Measurements from ENCODE around the gene SYNGR4.
A peak's percentile ranks its signal among the peaks of the same experiment; 100 is the strongest.

Gene SYNGR4

GRCh38 chr19:48362716-48363499, 1.3 kb upstream of the SYNGR4 start:
- Histone ChIP-seq H4K20me1 (ENCODE audit: insufficient read depth, low read length) (no peaks in the 10 kb centered on the region), H3K27ac (ENCODE audit: low read length) (peak overlapping the region; percentile 95), H2AFZ (ENCODE audit: low read depth, low read length) (peak overlapping the region; percentile 91), H3K9ac (ENCODE audit: low read depth, low read length) (peak overlapping the region; percentile 95), H3K4me1 (ENCODE audit: insufficient read depth, low read length) (peaks cover 23% of the 10 kb centered on the region), H3K4me3 (ENCODE audit: low read depth in 1 of 2, low read length in 2 of 2) (peak overlapping the region; percentile 63 to 81), H3K9me3 (ENCODE audit: insufficient read depth, low read length, severe bottlenecking) (no peaks in the 10 kb centered on the region), H3K79me2 (ENCODE audit: insufficient read depth, low read length) (peaks cover 5% of the 10 kb centered on the region), H3K4me2 (ENCODE audit: insufficient read depth, low read length) (peak overlapping the region; percentile 91), H3K36me3 (ENCODE audit: insufficient read depth, low read length) (peaks cover 4% of the 10 kb centered on the region), H3K27me3 (ENCODE audit: insufficient read depth, low read length, poor library complexity) (no peaks in the 10 kb centered on the region)
- peak; percentile 11 for TF ChIP-seq CTCF (IDR thresholded peaks at IDR 0.05; ENCODE audit: borderline replicate concordance, extremely low read depth, low read length, poor library complexity, severe bottlenecking)
- TF ChIP-seq EZH2 (IDR thresholded peaks at IDR 0.05; ENCODE audit: borderline replicate concordance, low read depth, low read length, severe bottlenecking) = no peak
- peak; percentile 96 for DNase-seq
- peak; percentile 84 for ATAC-seq (ENCODE audit: insufficient read depth, low read depth)

DNA sequence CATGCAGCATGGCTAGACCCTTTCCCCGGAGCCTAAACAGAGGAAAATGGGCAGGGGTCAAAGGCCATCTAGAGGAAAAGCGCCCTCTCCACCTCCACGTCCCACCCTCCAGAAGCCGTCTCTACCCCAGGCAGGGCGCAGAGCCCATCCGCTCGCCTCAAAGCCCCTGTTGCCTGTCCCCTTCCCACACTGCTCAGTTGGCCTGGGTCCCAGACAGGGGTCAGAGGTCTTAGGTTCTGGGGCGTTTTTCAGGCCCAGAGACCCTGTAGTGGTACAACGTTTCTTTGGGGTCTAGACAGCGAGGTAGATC, 712 bp upstream of the SYNGR4 start:
- peak overlapping the region; percentile 91 for H2AFZ ChIP-seq (ENCODE audit: low read depth, low read length)
- H3K4me1 ChIP-seq (ENCODE audit: insufficient read depth, low read length) = peaks cover 23% of the 10 kb centered on the region
- H3K4me3 ChIP-seq (ENCODE audit: low read depth in 1 of 2, low read length in 2 of 2) = peak overlapping the region; percentile 63 to 81
- peak overlapping the region; percentile 95 for H3K9ac ChIP-seq (ENCODE audit: low read depth, low read length)
- H3K27me3 ChIP-seq (ENCODE audit: insufficient read depth, low read length, poor library complexity) = no peaks in the 10 kb centered on the region
- ATAC-seq (ENCODE audit: insufficient read depth, low read depth) (peak; percentile 18), DNase-seq (no peak)
- TF ChIP-seq EZH2 (IDR thresholded peaks at IDR 0.05; ENCODE audit: borderline replicate concordance, low read depth, low read length, severe bottlenecking) (no peak), CTCF (IDR thresholded peaks at IDR 0.05; ENCODE audit: borderline replicate concordance, extremely low read depth, low read length, poor library complexity, severe bottlenecking) (no peak)
- H3K79me2 ChIP-seq (ENCODE audit: insufficient read depth, low read length) = peaks cover 5% of the 10 kb centered on the region
- no peaks in the 10 kb centered on the region for H3K9me3 ChIP-seq (ENCODE audit: insufficient read depth, low read length, severe bottlenecking)
- no peaks in the 10 kb centered on the region for H4K20me1 ChIP-seq (ENCODE audit: insufficient read depth, low read length)
- H3K36me3 ChIP-seq (ENCODE audit: insufficient read depth, low read length) = peaks cover 4% of the 10 kb centered on the region
- peak overlapping the region; percentile 91 for H3K4me2 ChIP-seq (ENCODE audit: insufficient read depth, low read length)
- H3K27ac ChIP-seq (ENCODE audit: low read length) = peak overlapping the region; percentile 95

DNA sequence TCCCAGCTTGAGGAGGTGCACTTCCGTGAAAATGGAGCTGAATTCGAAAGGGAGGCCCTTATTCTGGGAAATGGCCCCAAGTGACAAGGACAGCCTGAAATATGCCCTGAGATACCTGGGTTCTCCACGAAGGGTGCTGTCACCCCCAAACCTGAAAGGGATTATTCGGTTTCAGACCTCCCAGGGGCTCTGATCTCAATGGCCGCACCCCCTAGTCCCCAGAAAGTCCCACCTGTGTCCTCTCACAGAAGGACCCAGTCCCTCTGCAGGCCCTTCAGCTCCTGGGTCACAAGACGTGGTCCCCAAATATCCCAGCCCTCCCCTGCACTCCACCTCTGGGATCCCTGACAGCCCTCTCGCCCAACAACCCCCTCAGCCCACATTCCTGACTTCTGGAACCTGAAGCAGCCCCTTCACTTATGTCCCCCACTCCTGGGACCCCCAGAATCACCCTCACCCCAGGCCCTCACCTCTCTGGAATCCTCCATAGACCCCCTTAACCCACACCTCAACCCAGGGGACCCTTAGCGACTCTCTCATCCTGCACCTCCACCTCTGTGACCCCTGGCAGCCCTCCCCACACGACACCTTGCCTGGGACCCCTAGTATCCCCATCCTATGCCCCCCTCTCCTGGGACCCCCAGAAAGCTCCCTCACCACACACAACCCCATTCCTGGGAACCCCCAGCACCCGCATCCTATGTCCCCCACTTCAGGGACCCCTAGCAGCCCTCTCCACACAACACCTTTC, 606 bp downstream of the SYNGR4 start:
- Histone ChIP-seq H3K4me2 (ENCODE audit: insufficient read depth, low read length) (peak overlapping the region; percentile 60), H3K4me3 (ENCODE audit: low read depth in 1 of 2, low read length in 2 of 2) (peak overlapping the region in 1 of 2 experiments; percentile 53; a peak in 2 of 4 replicates), H3K4me1 (ENCODE audit: insufficient read depth, low read length) (peaks cover 23% of the 10 kb centered on the region), H3K79me2 (ENCODE audit: insufficient read depth, low read length) (peaks cover 5% of the 10 kb centered on the region), H2AFZ (ENCODE audit: low read depth, low read length) (peak overlapping the region; percentile 86), H3K9me3 (ENCODE audit: insufficient read depth, low read length, severe bottlenecking) (no peaks in the 10 kb centered on the region), H3K36me3 (ENCODE audit: insufficient read depth, low read length) (peaks cover 4% of the 10 kb centered on the region), H3K27me3 (ENCODE audit: insufficient read depth, low read length, poor library complexity) (no peaks in the 10 kb centered on the region), H4K20me1 (ENCODE audit: insufficient read depth, low read length) (no peaks in the 10 kb centered on the region), H3K27ac (ENCODE audit: low read length) (peak overlapping the region; percentile 96), H3K9ac (ENCODE audit: low read depth, low read length) (peak overlapping the region; percentile 56)
- DNase-seq (no peak), ATAC-seq (ENCODE audit: insufficient read depth, low read depth) (no peak)
- TF ChIP-seq CTCF (IDR thresholded peaks at IDR 0.05; ENCODE audit: borderline replicate concordance, extremely low read depth, low read length, poor library complexity, severe bottlenecking) = no peak
- no peak for TF ChIP-seq EZH2 (IDR thresholded peaks at IDR 0.05; ENCODE audit: borderline replicate concordance, low read depth, low read length, severe bottlenecking)

Measured in DND-41 (cell line).